Neural cell (in vitro differentiated cells): ENCODE results near the gene PC.

Experiments
- CTCF ChIP-seq: fragments of 450-650 bp; IDR thresholded peaks from 2 replicates; pipeline ENCODE4 v1.5.1; 2014; ENCODE audit warnings: antibody characterized with exemption, mild to moderate bottlenecking, moderate library complexity; ENCODE audit not compliant: poor library complexity, severe bottlenecking
- EP300 ChIP-seq: fragments of 450-650 bp; conservative IDR thresholded peaks from 2 replicates; pipeline ENCODE4 v1.6.1; 2014; ENCODE audit warnings: antibody characterized with exemption, mild to moderate bottlenecking, moderate library complexity; ENCODE audit not compliant: poor library complexity, severe bottlenecking
- EZH2 ChIP-seq: fragments of 200-600, 300-800 bp; shearing (Covaris generic), sonication (generic); IDR thresholded peaks from 2 replicates; pipeline ENCODE4 v1.6.1; 2014; ENCODE audit warnings: antibody characterized with exemption, low read length, borderline replicate concordance, mild to moderate bottlenecking; ENCODE audit not compliant: insufficient read depth, poor library complexity, severe bottlenecking
- RAD21 ChIP-seq: fragments of 450-650 bp; conservative IDR thresholded peaks from 2 replicates; pipeline ENCODE4 v1.6.1; 2014; ENCODE audit warnings: antibody characterized with exemption, mild to moderate bottlenecking, moderate library complexity
- REST ChIP-seq: IDR thresholded peaks from 2 replicates; pipeline ENCODE4 v1.6.1; 2012; ENCODE audit warnings: borderline replicate concordance
- SMC3 ChIP-seq: fragments of 450-650 bp; conservative IDR thresholded peaks from 2 replicates; pipeline ENCODE4 v1.6.1; 2014; ENCODE audit warnings: antibody characterized with exemption, mild to moderate bottlenecking, moderate library complexity; ENCODE audit not compliant: poor library complexity
- TAF1 ChIP-seq: IDR thresholded peaks from 2 replicates; pipeline ENCODE4 v1.6.1; 2012; ENCODE audit warnings: low read depth

GRCh38 chr11:66910016-66910415, 48.2 kb downstream of the PC start:
- no peak for TF ChIP-seq CTCF
- TF ChIP-seq EP300 = no peak
- no peak for TF ChIP-seq TAF1
- TF ChIP-seq REST = no peak
- TF ChIP-seq RAD21 = no peak
- TF ChIP-seq EZH2 = no peak
- TF ChIP-seq SMC3 = no peak
